Mucosa of stomach (tissue), 1 donor: ENCODE data around the gene CCDC93.

ENCODE experiments used
- H3K27me3 ChIP-seq: one replicate; pipeline ENCODE4 v1.7.0; 2013; ENCODE audit warnings: mild to moderate bottlenecking, low read length; ENCODE audit not compliant: control insufficient read depth, insufficient read depth
- H3K36me3 ChIP-seq: one replicate; pipeline ENCODE4 v1.7.0; 2013; ENCODE audit warnings: low read length; ENCODE audit not compliant: control insufficient read depth, insufficient read depth
- H3K4me1 ChIP-seq: one replicate; pipeline ENCODE4 v1.7.0; 2013; ENCODE audit warnings: mild to moderate bottlenecking, low read length; ENCODE audit not compliant: control insufficient read depth, insufficient read depth
- H3K4me3 ChIP-seq: one replicate; pipeline ENCODE4 v1.7.0; 2013; ENCODE audit warnings: low read length
- H3K9ac ChIP-seq: one replicate; pipeline ENCODE4 v1.7.0; 2013; ENCODE audit warnings: mild to moderate bottlenecking, low read length, moderate library complexity
- H3K9me3 ChIP-seq: one replicate; pipeline ENCODE4 v1.7.0; 2013; ENCODE audit warnings: mild to moderate bottlenecking, low read length, moderate library complexity; ENCODE audit not compliant: control insufficient read depth
- donor health status: Pancreatic carcinoma.

Gene CCDC93

GRCh38 chr2:117943013-117943672 is 70.7 kb downstream of the CCDC93 start:
- H3K9ac ChIP-seq: no peak overlapping the region
- H3K36me3 ChIP-seq: no peaks in the 10 kb centered on the region

GRCh38 chr2:117942551-117942950 is 71.3 kb downstream of the CCDC93 start:
- Histone ChIP-seq H3K4me1 (no peaks in the 10 kb centered on the region), H3K4me3 (no peak overlapping the region), H3K27me3 (no peaks in the 10 kb centered on the region), H3K9me3 (no peaks in the 10 kb centered on the region), H3K36me3 (no peaks in the 10 kb centered on the region), H3K9ac (no peak overlapping the region)

More at GRCh38 chr2:117943013-117943672, 70.7 kb downstream of the CCDC93 start:
- H3K9me3 ChIP-seq: no peaks in the 10 kb centered on the region
- no peak overlapping the region for H3K4me3 ChIP-seq
- no peaks in the 10 kb centered on the region for H3K4me1 ChIP-seq
- no peaks in the 10 kb centered on the region for H3K27me3 ChIP-seq

- Histone ChIP-seq H3K9me3 (no peaks in the 10 kb centered on the region), H3K9ac (no peak overlapping the region), H3K27me3 (no peaks in the 10 kb centered on the region), H3K4me1 (no peaks in the 10 kb centered on the region), H3K36me3 (no peaks in the 10 kb centered on the region), H3K4me3 (no peak overlapping the region)
Observed at GRCh38 chr2:117941693-117942092, 72.2 kb downstream of the CCDC93 start.

GRCh38 chr2:117940436-117940835 is 73.4 kb downstream of the CCDC93 start:
- Histone ChIP-seq H3K9ac (no peak overlapping the region), H3K27me3 (no peaks in the 10 kb centered on the region), H3K9me3 (no peaks in the 10 kb centered on the region), H3K4me1 (no peaks in the 10 kb centered on the region), H3K36me3 (no peaks in the 10 kb centered on the region), H3K4me3 (no peak overlapping the region)

- H3K4me1 ChIP-seq: no peaks in the 10 kb centered on the region
- H3K36me3 ChIP-seq: peaks cover 7% of the 10 kb centered on the region
- H3K27me3 ChIP-seq: no peaks in the 10 kb centered on the region
- H3K4me3 ChIP-seq: no peak overlapping the region
- no peak overlapping the region for H3K9ac ChIP-seq
- no peaks in the 10 kb centered on the region for H3K9me3 ChIP-seq
Observed at GRCh38 chr2:117938611-117939010, 75.3 kb downstream of the CCDC93 start.

- Histone ChIP-seq H3K36me3 (peaks cover 12% of the 10 kb centered on the region), H3K9me3 (no peaks in the 10 kb centered on the region), H3K4me3 (no peak overlapping the region), H3K27me3 (no peaks in the 10 kb centered on the region), H3K4me1 (no peaks in the 10 kb centered on the region), H3K9ac (no peak overlapping the region)
Observed at GRCh38 chr2:117936871-117937428, 76.9 kb downstream of the CCDC93 start.

- Histone ChIP-seq H3K4me1 (no peaks in the 10 kb centered on the region), H3K36me3 (peaks cover 12% of the 10 kb centered on the region), H3K9me3 (no peaks in the 10 kb centered on the region), H3K27me3 (no peaks in the 10 kb centered on the region), H3K9ac (no peak overlapping the region), H3K4me3 (no peak overlapping the region)
Observed at GRCh38 chr2:117935954-117936353, 77.9 kb downstream of the CCDC93 start.

GRCh38 chr2:117935456-117935855 is 78.4 kb downstream of the CCDC93 start:
- no peaks in the 10 kb centered on the region for H3K9me3 ChIP-seq
- no peaks in the 10 kb centered on the region for H3K4me1 ChIP-seq
- H3K4me3 ChIP-seq: no peak overlapping the region
- no peak overlapping the region for H3K9ac ChIP-seq
- peaks cover 12% of the 10 kb centered on the region for H3K36me3 ChIP-seq
- no peaks in the 10 kb centered on the region for H3K27me3 ChIP-seq

GRCh38 chr2:117933884-117934354 is 80.0 kb downstream of the CCDC93 start:
- no peaks in the 10 kb centered on the region for H3K9me3 ChIP-seq
- no peak overlapping the region for H3K4me3 ChIP-seq
- no peak overlapping the region for H3K9ac ChIP-seq
- H3K27me3 ChIP-seq: no peaks in the 10 kb centered on the region
- no peaks in the 10 kb centered on the region for H3K4me1 ChIP-seq
- H3K36me3 ChIP-seq: peaks cover 12% of the 10 kb centered on the region

- Histone ChIP-seq H3K36me3 (peaks cover 12% of the 10 kb centered on the region), H3K4me1 (no peaks in the 10 kb centered on the region), H3K27me3 (no peaks in the 10 kb centered on the region), H3K4me3 (no peak overlapping the region), H3K9ac (no peak overlapping the region), H3K9me3 (no peaks in the 10 kb centered on the region)
Observed at GRCh38 chr2:117931978-117932377, 81.9 kb downstream of the CCDC93 start.

GRCh38 chr2:117931266-117931665 is 82.6 kb downstream of the CCDC93 start:
- Histone ChIP-seq H3K9ac (no peak overlapping the region), H3K9me3 (no peaks in the 10 kb centered on the region), H3K27me3 (no peaks in the 10 kb centered on the region), H3K4me1 (no peaks in the 10 kb centered on the region), H3K36me3 (peaks cover 12% of the 10 kb centered on the region), H3K4me3 (no peak overlapping the region)

GRCh38 chr2:117930775-117931174 is 83.1 kb downstream of the CCDC93 start:
- H3K9me3 ChIP-seq: no peaks in the 10 kb centered on the region

More at GRCh38 chr2:117930775-117931174, 83.1 kb downstream of the CCDC93 start:
- no peaks in the 10 kb centered on the region for H3K4me1 ChIP-seq
- no peaks in the 10 kb centered on the region for H3K27me3 ChIP-seq
- peaks cover 12% of the 10 kb centered on the region for H3K36me3 ChIP-seq
- H3K4me3 ChIP-seq: no peak overlapping the region
- H3K9ac ChIP-seq: no peak overlapping the region
